OCI-LY3 (cell line): ENCODE results near the gene MTHFD1L.

Experiments
- EZH2phosphoT487 ChIP-seq: fragments of 200-600 bp; shearing (Covaris generic); IDR thresholded peaks from 2 replicates; pipeline ENCODE4 v1.6.1; 2018; ENCODE audit warnings: antibody characterized with exemption, mixed run types, low read depth
- TF ChIP-seq, protein P1 (sequence below): fragments of 200-600, 300-600 bp; sonication (generic); IDR thresholded peaks from 2 replicates; pipeline ENCODE4 v1.5.1; 2014; ENCODE audit warnings: antibody characterized with exemption, low read length, low read depth

DNA sequence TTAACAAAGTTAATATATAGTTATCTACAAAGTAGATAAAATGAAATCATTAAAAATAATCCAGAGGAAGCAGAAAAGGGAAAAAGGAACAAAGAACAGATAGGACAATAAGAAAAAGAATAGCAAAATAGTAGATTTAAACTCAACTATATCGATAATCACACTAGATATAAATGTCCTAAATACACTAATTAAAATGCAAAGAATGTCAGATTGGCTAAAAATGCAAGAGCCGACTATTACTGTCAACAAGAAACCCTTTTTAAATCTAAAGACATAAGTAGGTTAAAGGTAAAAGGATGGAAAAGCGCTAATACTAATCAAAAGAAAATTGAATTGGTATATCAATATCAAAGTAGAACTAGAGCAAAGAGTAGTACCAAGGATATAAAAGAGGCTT lies 209.5 kb downstream of the MTHFD1L start:
- TF ChIP-seq, protein P1, sequence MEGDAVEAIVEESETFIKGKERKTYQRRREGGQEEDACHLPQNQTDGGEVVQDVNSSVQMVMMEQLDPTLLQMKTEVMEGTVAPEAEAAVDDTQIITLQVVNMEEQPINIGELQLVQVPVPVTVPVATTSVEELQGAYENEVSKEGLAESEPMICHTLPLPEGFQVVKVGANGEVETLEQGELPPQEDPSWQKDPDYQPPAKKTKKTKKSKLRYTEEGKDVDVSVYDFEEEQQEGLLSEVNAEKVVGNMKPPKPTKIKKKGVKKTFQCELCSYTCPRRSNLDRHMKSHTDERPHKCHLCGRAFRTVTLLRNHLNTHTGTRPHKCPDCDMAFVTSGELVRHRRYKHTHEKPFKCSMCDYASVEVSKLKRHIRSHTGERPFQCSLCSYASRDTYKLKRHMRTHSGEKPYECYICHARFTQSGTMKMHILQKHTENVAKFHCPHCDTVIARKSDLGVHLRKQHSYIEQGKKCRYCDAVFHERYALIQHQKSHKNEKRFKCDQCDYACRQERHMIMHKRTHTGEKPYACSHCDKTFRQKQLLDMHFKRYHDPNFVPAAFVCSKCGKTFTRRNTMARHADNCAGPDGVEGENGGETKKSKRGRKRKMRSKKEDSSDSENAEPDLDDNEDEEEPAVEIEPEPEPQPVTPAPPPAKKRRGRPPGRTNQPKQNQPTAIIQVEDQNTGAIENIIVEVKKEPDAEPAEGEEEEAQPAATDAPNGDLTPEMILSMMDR: no peak
- no peak for TF ChIP-seq EZH2phosphoT487
